ENCODE measurements around the gene RBMS1. TPM values are rescaled to one million over a fixed set of nuclear protein-coding genes. Genes with fewer than 3 reads are reported as not detected.

Gene RBMS1
- total and polyA plus RNA-seq, 4 donors: 29.5 to 72.0 (median 49.5) TPM

DNA sequence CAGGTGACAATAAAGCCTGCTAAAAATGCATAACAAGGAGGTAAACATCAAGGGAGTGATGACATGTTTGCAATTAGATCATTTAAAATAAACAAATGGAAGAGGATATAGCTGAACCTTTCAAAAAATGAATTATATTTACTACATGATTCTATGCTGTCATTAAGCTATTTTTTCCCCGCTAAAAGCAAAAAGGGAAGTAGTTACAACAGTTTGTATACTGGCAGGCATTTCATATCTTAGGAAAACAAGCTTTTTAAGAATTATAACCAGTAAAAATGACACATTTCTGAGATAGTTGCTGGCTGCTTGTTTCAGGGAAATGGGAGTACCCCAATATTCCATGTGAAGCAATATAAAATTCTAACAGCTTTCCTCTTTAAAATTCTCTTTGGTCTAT, 204.5 kb downstream of the RBMS1 start:
- Histone ChIP-seq H3K9me3 (ENCODE audit: control insufficient read depth, insufficient read depth, low read length) (no peaks in the 10 kb centered on the region), H3K4me1 (ENCODE audit: control insufficient read depth, insufficient read depth, low read length) (no peaks in the 10 kb centered on the region), H3K4me3 (ENCODE audit: low read depth, low read length) (no peak overlapping the region), H3K36me3 (ENCODE audit: control insufficient read depth, insufficient read depth, low read length) (no peaks in the 10 kb centered on the region), H3K27ac (ENCODE audit: low read depth, low read length) (no peak overlapping the region), H3K27me3 (ENCODE audit: control insufficient read depth, insufficient read depth, low read length) (no peaks in the 10 kb centered on the region)
- no CpG with 5 or more reads among the region's 1 CpG for WGBS (ENCODE audit: insufficient coverage)
- no peak for DNase-seq (ENCODE audit: low read depth in 4 of 6, low spot score in 6 of 6)

DNA sequence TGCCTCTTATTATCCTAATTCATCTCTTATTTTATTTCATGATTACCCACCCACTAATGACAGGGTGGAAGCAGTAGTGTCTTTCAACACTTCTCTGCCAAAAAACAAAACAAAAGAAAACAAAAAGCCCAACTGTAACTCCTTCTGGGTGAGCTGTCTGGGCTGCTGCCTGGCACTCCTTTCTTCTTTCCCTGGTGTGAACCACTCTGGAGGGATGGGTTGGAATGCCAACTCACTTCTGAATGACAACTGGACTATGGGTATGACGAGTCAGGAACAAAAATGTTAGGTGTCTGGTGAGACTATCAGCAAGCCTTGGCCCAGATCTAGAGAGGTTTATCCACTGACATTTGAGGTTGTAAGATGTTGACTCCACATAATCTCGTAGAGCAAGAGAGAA, 205.3 kb downstream of the RBMS1 start:
- Histone ChIP-seq H3K27me3 (ENCODE audit: control insufficient read depth, insufficient read depth, low read length) (no peaks in the 10 kb centered on the region), H3K4me3 (ENCODE audit: low read depth, low read length) (no peak overlapping the region), H3K36me3 (ENCODE audit: control insufficient read depth, insufficient read depth, low read length) (no peaks in the 10 kb centered on the region), H3K27ac (ENCODE audit: low read depth, low read length) (no peak overlapping the region), H3K4me1 (ENCODE audit: control insufficient read depth, insufficient read depth, low read length) (no peaks in the 10 kb centered on the region), H3K9me3 (ENCODE audit: control insufficient read depth, insufficient read depth, low read length) (no peaks in the 10 kb centered on the region)
- WGBS (ENCODE audit: insufficient coverage): 79% methylated on average over 2 of the region's 2 CpGs
- peak in 1 of 6 donors; percentile 46 for DNase-seq (ENCODE audit: low read depth in 4 of 6, low spot score in 6 of 6)

GRCh38 chr2:160287476-160287875, 206.1 kb downstream of the RBMS1 start:
- DNase-seq (ENCODE audit: low read depth in 4 of 6, low spot score in 6 of 6): no peak
- no peak overlapping the region for H3K4me3 ChIP-seq (ENCODE audit: low read depth, low read length)
- 88% methylated on average over 1 of the region's 3 CpGs for WGBS (ENCODE audit: insufficient coverage)
- no peaks in the 10 kb centered on the region for H3K9me3 ChIP-seq (ENCODE audit: control insufficient read depth, insufficient read depth, low read length)
- H3K27ac ChIP-seq (ENCODE audit: low read depth, low read length): no peak overlapping the region
- H3K27me3 ChIP-seq (ENCODE audit: control insufficient read depth, insufficient read depth, low read length): no peaks in the 10 kb centered on the region
- H3K4me1 ChIP-seq (ENCODE audit: control insufficient read depth, insufficient read depth, low read length): no peaks in the 10 kb centered on the region
- H3K36me3 ChIP-seq (ENCODE audit: control insufficient read depth, insufficient read depth, low read length): no peaks in the 10 kb centered on the region

DNA sequence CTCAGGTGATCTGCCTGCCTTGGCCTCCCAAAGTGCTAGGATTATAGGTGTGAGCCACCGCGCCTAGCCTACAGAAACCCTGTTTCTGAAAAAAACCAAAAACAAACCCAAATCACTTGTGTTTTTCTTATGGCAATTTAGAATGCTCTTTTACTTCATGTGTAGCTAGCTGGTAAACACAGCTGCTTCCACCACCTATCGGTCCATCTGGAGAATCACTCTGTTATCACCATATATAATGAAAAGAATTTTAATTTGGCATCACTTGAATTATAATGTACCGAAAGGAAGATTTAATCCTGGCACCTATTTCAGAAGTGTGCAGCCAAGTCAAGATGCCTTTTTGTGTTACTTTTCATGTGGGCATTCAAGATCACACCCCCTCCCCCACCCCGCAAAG, 207.1 kb downstream of the RBMS1 start:
- H3K36me3 ChIP-seq (ENCODE audit: control insufficient read depth, insufficient read depth, low read length): no peaks in the 10 kb centered on the region
- no peaks in the 10 kb centered on the region for H3K9me3 ChIP-seq (ENCODE audit: control insufficient read depth, insufficient read depth, low read length)
- H3K27me3 ChIP-seq (ENCODE audit: control insufficient read depth, insufficient read depth, low read length): no peaks in the 10 kb centered on the region
- H3K4me1 ChIP-seq (ENCODE audit: control insufficient read depth, insufficient read depth, low read length): no peaks in the 10 kb centered on the region
- WGBS (ENCODE audit: insufficient coverage): no CpG with 5 or more reads among the region's 5 CpGs
- H3K4me3 ChIP-seq (ENCODE audit: low read depth, low read length): no peak overlapping the region
- DNase-seq (ENCODE audit: low read depth in 4 of 6, low spot score in 6 of 6): peak in 1 of 6 donors; percentile 54
- no peak overlapping the region for H3K27ac ChIP-seq (ENCODE audit: low read depth, low read length)

GRCh38 chr2:160283675-160284074, 209.9 kb downstream of the RBMS1 start:
- H3K27ac ChIP-seq (ENCODE audit: low read depth, low read length): no peak overlapping the region
- no peaks in the 10 kb centered on the region for H3K27me3 ChIP-seq (ENCODE audit: control insufficient read depth, insufficient read depth, low read length)
- no peak for DNase-seq (ENCODE audit: low read depth in 4 of 6, low spot score in 6 of 6)
- no peaks in the 10 kb centered on the region for H3K4me1 ChIP-seq (ENCODE audit: control insufficient read depth, insufficient read depth, low read length)
- no peaks in the 10 kb centered on the region for H3K36me3 ChIP-seq (ENCODE audit: control insufficient read depth, insufficient read depth, low read length)
- H3K4me3 ChIP-seq (ENCODE audit: low read depth, low read length): no peak overlapping the region
- no peaks in the 10 kb centered on the region for H3K9me3 ChIP-seq (ENCODE audit: control insufficient read depth, insufficient read depth, low read length)

- no peaks in the 10 kb centered on the region for H3K9me3 ChIP-seq (ENCODE audit: control insufficient read depth, insufficient read depth, low read length)
- WGBS (ENCODE audit: insufficient coverage): no CpG with 5 or more reads among the region's 2 CpGs
- H3K27ac ChIP-seq (ENCODE audit: low read depth, low read length): no peak overlapping the region
- H3K4me3 ChIP-seq (ENCODE audit: low read depth, low read length): no peak overlapping the region
- no peaks in the 10 kb centered on the region for H3K36me3 ChIP-seq (ENCODE audit: control insufficient read depth, insufficient read depth, low read length)
- no peaks in the 10 kb centered on the region for H3K27me3 ChIP-seq (ENCODE audit: control insufficient read depth, insufficient read depth, low read length)
- no peak for DNase-seq (ENCODE audit: low read depth in 4 of 6, low spot score in 6 of 6)
- no peaks in the 10 kb centered on the region for H3K4me1 ChIP-seq (ENCODE audit: control insufficient read depth, insufficient read depth, low read length)
These were observed 211.5 kb downstream of the RBMS1 start for GRCh38 chr2:160282063-160282580.

DNA sequence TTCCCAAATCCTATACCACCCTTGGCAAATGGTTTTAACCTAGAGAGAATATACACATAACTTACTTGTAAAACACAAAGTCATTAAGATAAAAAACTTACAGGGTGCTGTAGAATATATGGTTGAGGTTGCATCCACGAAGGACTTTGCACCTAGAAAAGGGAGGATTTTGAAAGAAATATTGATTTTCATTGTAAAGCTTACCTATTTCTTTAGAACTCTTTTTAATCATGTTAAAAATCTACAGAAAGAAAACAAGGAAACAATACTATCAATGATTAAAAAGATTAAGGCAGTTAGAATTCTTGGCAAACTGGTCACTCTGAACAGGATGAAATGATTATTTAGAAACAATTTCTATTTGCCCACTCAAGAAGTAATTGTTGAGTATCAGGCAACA, 212.4 kb downstream of the RBMS1 start:
- Histone ChIP-seq H3K27ac (ENCODE audit: low read depth, low read length) (no peak overlapping the region), H3K9me3 (ENCODE audit: control insufficient read depth, insufficient read depth, low read length) (no peaks in the 10 kb centered on the region), H3K4me1 (ENCODE audit: control insufficient read depth, insufficient read depth, low read length) (no peaks in the 10 kb centered on the region), H3K27me3 (ENCODE audit: control insufficient read depth, insufficient read depth, low read length) (no peaks in the 10 kb centered on the region), H3K4me3 (ENCODE audit: low read depth, low read length) (no peak overlapping the region), H3K36me3 (ENCODE audit: control insufficient read depth, insufficient read depth, low read length) (no peaks in the 10 kb centered on the region)
- DNase-seq (ENCODE audit: low read depth in 4 of 6, low spot score in 6 of 6): no peak
- WGBS (ENCODE audit: insufficient coverage): no CpG with 5 or more reads among the region's 1 CpG

DNA sequence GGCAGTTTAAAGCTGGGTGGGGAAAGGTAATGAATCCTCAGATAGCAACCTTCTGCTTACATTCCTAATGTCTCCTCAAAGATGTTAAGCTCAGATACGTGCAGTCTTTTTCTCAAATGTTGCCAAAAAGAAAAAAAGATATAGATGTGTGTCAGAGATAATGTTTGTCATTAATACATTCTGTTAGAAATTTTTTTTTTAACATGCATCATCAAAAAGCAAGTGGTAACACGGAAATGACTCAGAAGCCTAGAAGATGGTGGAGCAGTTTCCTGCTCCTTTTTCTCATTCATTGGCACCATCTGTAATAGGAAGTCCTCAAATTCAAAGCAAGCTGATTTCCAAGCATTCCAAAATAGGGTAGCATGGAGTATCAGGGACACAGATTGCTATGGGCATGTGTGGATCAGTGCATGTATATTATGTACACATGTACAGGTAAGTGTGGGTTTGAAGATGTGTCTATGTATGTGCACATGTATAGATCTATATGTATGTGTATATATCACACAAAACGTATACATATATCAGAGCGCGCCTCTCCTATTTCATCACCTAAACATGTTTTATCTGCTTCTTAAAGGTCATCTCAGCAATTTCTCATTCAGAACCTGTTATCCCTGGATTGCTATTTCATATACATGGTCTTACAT, 213.7 kb downstream of the RBMS1 start:
- Histone ChIP-seq H3K9me3 (ENCODE audit: control insufficient read depth, insufficient read depth, low read length) (no peaks in the 10 kb centered on the region), H3K36me3 (ENCODE audit: control insufficient read depth, insufficient read depth, low read length) (no peaks in the 10 kb centered on the region), H3K4me1 (ENCODE audit: control insufficient read depth, insufficient read depth, low read length) (no peaks in the 10 kb centered on the region), H3K4me3 (ENCODE audit: low read depth, low read length) (no peak overlapping the region), H3K27ac (ENCODE audit: low read depth, low read length) (no peak overlapping the region), H3K27me3 (ENCODE audit: control insufficient read depth, insufficient read depth, low read length) (no peaks in the 10 kb centered on the region)
- WGBS (ENCODE audit: insufficient coverage): no CpG with 5 or more reads among the region's 5 CpGs
- DNase-seq (ENCODE audit: low read depth in 4 of 6, low spot score in 6 of 6): no peak

GRCh38 chr2:160278879-160279177, 214.8 kb downstream of the RBMS1 start:
- H3K27ac ChIP-seq (ENCODE audit: low read depth, low read length): no peak overlapping the region
- peak in 2 of 6 donors; percentile 33 to 68 for DNase-seq (ENCODE audit: low read depth in 4 of 6, low spot score in 6 of 6)
- no peaks in the 10 kb centered on the region for H3K9me3 ChIP-seq (ENCODE audit: control insufficient read depth, insufficient read depth, low read length)
- H3K4me1 ChIP-seq (ENCODE audit: control insufficient read depth, insufficient read depth, low read length): no peaks in the 10 kb centered on the region
- H3K36me3 ChIP-seq (ENCODE audit: control insufficient read depth, insufficient read depth, low read length): no peaks in the 10 kb centered on the region
- no CpG with 5 or more reads among the region's 2 CpGs for WGBS (ENCODE audit: insufficient coverage)
- no peaks in the 10 kb centered on the region for H3K27me3 ChIP-seq (ENCODE audit: control insufficient read depth, insufficient read depth, low read length)
- no peak overlapping the region for H3K4me3 ChIP-seq (ENCODE audit: low read depth, low read length)

DNA sequence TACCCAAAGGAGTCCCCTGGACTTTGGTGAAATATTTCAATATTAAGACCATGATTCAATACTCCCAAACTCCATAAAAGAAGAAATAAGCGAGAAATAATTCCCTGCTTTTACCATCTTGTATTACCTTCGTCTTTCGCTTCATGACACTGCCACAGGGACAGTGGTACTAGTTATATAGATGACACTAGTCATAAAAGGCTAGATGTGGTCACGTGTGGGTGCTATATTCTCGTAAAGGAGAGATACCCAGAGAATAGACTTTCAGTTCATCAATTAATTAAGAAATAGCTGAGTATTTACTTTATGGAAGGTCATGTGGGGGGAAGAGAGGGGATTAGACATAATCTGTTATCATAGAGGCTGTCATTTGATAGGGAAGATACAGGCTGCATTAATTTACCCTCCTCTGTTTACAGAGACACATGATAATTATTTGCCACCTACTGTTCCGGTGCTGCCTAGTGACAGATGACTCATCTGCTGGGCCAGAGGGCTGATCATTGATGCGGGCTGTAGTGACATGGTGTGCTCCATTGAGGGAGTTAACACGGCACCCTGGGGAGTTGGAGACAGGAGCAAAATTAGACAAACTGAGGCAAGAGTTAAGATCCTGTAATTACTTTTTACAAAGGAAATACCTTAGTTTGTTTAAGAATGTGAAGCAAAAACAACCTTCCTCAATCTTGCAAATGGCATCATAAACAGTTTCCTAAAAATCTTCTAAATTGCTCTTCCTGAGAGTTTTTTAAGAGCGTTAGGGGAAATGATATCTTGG, 215.3 kb downstream of the RBMS1 start:
- 80% methylated on average over 1 of the region's 9 CpGs for WGBS (ENCODE audit: insufficient coverage)
- no peaks in the 10 kb centered on the region for H3K27me3 ChIP-seq (ENCODE audit: control insufficient read depth, insufficient read depth, low read length)
- H3K27ac ChIP-seq (ENCODE audit: low read depth, low read length): no peak overlapping the region
- H3K4me1 ChIP-seq (ENCODE audit: control insufficient read depth, insufficient read depth, low read length): no peaks in the 10 kb centered on the region
- DNase-seq (ENCODE audit: low read depth in 4 of 6, low spot score in 6 of 6): no peak
- no peaks in the 10 kb centered on the region for H3K36me3 ChIP-seq (ENCODE audit: control insufficient read depth, insufficient read depth, low read length)
- H3K9me3 ChIP-seq (ENCODE audit: control insufficient read depth, insufficient read depth, low read length): no peaks in the 10 kb centered on the region
- H3K4me3 ChIP-seq (ENCODE audit: low read depth, low read length): no peak overlapping the region

Measured in spinal cord (tissue), 10 donors.